GM12892 (cell line): ENCODE data around the gene GAL3ST2.
A peak's percentile ranks its signal among the peaks of the same experiment; 100 is the strongest.

Experiments used
- DNase-seq: peaks from one replicate; pipeline ENCODE4 v3.0.0; 2011; ENCODE audit not compliant: insufficient read length
- FAIRE-seq: peaks from 2 replicates; lab custom pipeline; 2011; peaks lifted over from hg19 to GRCh38; lab: Jason Lieb, UNC
- POLR2A ChIP-seq: IDR thresholded peaks from 2 replicates; pipeline ENCODE4 v1.6.1; 2011; ENCODE audit warnings: low read depth, low read length, control low read depth
- POLR2AphosphoS5 ChIP-seq: IDR thresholded peaks from 2 replicates; pipeline ENCODE4 v1.6.1; 2011; ENCODE audit warnings: low read depth, low read length, control low read depth
- TAF1 ChIP-seq: IDR thresholded peaks from 2 replicates; pipeline ENCODE4 v1.6.1; 2011; ENCODE audit warnings: low read depth, mild to moderate bottlenecking, control low read depth, low read length, borderline replicate concordance

The GAL3ST2 gene

DNA sequence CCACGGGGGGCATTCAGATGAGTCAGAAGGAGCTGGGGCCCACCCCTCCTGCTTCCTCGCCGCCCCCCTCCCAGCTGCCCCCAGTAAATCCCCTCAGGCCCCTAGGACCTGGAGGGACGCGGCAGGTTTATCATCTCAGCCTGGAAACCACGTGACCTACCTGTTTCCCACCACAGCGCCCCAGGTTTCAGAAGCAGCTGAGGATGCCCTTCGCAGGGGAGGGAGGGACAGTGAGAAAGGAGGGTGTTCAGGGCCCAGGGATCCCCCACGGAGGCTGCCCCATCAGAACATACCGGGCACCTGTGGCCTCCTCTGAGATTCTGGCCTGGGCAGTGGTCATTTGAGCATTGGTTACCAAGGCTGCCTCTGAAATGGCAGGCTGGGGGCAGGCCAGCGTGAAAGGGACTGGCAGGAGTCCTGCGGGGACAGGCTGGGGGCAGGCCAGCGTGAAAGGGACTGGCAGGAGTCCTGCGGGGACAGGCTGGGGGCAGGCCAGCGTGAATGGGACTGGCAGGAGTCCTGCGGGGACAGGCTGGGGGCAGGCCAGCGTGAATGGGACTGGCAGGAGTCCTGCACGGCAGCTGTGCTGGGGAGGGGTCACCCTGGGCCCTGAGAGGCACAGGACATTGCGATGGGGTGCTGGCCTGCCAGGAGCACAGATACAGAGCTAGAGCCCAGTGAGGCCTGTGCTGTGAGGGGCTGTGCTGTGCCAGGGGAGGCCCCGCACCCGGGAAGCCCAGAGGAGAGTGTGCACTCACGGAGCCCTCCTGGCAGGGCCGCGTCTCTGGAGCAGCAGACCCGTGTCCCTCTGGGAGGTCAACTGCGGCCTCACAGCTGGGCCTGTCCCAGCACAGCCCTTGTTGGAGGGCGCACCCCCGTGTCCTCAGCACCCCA, 33.9 kb downstream of the GAL3ST2 start:
- FAIRE-seq (no peak), DNase-seq (no peak)
- TF ChIP-seq POLR2A (no peak), TAF1 (no peak), POLR2AphosphoS5 (no peak)

DNA sequence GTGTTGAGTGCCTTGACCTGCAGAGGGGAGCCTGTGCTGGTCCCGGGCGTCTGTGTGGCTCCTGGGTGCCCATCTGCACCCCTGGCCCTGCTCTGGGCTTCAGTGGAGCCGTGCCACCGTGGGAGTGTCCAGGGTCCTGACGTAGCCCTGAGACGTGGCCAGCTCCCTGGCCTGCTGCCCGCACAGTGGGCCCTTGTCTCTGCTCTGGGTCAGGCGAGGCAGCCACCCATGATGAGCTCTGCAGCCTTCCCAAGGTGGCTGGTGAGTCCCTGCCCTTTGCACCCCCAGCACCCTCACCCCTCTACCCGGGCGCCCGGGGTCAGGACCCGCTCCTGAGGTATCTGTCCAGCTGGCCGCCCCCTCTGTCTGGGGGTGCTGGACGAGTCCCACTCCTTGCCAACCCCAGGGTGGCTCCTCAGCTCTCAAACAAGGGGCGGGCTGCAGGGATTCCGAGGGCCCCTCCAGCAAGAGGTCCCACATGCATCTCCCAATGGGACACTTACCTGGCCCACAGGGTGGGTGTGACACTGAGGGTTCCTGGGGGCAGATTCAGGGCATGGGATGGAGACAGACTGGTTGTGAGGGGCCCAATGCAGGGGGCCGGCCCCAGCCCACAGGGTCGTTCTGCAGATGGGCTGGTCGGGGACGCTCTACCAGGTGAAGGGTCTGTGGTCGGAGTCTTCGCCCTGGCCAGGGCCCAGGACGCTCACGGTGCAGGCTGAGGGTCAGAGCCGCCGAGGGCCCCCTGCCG, 34.8 kb downstream of the GAL3ST2 start:
- no peak for FAIRE-seq
- no peak for DNase-seq
- TF ChIP-seq TAF1 (no peak), POLR2AphosphoS5 (no peak), POLR2A (no peak)

DNA sequence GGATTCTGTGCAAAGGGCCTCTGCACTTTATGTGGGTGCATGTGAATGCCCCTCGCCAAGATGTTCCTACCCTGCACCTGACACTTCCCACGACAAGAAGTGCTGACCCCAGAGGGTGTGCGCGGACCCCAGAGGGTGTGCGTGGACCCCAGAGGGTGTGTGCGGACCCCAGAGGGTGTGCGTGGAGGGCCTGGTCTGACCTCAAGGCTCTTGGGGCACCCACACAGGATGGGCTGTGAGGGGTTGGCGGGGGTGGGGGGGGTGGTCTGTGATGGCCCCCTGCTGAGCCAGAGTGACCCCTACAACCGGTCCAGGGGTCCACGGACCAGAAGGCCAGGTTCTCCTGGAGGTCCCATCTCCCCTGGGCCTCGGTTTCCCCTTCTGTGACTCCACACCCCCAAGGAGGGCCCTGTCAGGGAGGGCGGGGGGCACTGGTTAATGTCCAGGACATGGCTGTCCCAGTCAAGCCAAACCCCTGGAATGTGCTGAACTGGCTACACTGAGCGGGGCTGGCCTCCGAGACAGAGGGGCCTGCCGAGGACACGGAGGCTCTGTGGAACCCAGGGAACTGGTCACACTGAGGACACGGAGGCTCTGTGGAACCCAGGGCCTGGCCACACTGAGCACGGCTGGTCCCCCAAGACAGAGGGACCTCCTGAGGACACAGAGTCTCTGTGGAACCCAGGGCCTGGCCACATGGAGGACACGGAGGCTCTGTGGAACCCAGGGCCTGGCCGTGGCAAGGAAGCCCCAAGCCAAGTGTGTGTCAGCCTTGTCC, 35.5 kb downstream of the GAL3ST2 start:
- DNase-seq (no peak), FAIRE-seq (no peak)
- TF ChIP-seq TAF1: no peak
- TF ChIP-seq POLR2A: no peak
- no peak for TF ChIP-seq POLR2AphosphoS5

DNA sequence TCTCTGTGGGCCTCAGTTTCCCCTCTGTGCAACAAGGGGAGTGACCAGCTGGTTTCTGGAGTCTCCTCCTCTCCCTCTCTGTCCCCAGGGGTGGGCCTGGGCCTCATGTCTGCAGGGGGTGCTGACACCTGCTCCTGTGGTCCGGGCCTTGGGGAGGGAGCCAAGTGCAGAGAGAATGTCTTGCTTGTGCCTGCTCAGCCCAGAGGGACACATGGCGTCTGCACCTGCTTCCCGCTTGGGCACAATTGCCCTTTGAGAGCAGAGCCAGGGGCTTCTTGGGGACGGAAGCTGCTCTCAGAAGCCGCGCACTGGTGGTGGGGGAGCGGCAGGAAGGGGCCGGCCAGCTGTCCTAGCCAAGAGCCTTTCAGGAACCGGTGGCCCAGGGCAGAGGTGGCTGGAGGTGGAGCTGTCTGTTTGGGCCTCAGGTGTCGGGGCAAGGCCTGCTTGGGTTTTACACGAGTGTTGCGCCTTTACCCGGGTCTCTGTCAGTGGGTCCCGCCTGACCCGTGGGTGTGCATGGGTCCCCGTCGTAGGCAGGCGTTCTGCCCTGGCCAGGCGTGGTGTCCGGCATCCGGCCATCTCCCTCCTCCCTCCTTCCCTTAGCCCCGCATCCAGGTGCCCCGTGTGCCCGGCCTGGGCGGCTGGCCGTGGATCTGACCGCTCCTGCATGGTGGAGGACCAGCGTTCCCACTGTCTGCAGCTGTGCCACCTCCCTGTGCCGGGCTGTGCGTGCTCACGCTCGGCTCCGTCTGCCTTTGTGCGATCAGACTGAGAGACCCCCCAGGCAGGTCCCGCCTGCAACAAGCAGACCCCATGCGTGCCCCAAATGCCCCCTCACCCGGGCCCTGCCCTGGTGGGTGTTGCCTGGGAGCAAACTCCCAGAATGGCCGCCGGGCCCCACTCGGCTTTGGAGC, 36.4 kb downstream of the GAL3ST2 start:
- DNase-seq: peak; percentile 38
- TF ChIP-seq POLR2AphosphoS5 (no peak), TAF1 (no peak), POLR2A (no peak)
- no peak for FAIRE-seq

DNA sequence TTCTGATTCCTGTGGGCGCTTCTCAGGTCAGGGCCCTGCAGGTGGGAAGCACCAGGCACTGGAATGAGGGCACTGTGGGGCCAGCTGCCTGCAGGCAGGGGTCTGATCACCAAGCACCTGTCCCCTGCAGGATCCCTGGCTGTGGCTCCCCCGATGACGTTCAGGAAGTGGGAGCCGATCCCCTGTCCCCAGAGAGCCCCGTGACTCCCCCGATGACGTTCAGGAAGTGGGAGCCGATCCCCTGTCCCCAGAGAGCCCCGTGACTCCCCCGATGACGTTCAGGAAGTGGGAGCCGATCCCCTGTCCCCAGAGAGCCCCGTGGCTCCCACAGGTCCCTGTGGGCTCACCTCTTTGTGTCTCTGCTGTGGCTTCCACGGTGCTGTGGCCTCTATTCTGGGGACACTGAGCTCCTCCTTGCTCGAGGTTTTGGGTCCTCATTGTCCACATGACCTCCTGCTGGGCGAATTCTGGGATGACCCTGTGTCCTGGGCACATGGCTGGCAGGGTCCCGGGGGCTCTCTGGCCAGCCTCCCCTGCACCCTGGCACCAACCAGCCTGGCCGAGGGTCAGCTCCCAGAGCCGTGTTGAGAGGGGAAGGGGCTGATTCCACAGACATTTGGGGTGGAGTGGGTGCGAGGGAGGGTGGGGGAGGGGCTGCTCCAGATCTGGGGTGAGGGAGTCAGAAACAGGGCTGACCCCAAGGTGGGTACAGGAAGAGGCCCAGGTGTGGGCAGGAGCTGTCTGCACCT, 37.2 kb downstream of the GAL3ST2 start:
- TF ChIP-seq POLR2A (no peak), TAF1 (no peak), POLR2AphosphoS5 (no peak)
- no peak for FAIRE-seq
- DNase-seq: peak; percentile 32

DNA sequence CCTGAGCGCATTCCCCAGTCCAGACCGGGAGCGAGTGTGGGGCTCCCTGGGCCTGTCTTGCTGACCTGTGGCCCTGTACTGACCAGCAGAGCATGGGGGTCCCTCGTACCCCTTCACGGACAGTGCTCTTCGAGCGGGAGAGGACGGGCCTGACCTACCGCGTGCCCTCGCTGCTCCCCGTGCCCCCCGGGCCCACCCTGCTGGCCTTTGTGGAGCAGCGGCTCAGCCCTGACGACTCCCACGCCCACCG, 37.7 kb downstream of the GAL3ST2 start:
- no peak for TF ChIP-seq POLR2AphosphoS5
- TF ChIP-seq TAF1: no peak
- TF ChIP-seq POLR2A: no peak
- FAIRE-seq (no peak), DNase-seq (peak; percentile 23)

DNA sequence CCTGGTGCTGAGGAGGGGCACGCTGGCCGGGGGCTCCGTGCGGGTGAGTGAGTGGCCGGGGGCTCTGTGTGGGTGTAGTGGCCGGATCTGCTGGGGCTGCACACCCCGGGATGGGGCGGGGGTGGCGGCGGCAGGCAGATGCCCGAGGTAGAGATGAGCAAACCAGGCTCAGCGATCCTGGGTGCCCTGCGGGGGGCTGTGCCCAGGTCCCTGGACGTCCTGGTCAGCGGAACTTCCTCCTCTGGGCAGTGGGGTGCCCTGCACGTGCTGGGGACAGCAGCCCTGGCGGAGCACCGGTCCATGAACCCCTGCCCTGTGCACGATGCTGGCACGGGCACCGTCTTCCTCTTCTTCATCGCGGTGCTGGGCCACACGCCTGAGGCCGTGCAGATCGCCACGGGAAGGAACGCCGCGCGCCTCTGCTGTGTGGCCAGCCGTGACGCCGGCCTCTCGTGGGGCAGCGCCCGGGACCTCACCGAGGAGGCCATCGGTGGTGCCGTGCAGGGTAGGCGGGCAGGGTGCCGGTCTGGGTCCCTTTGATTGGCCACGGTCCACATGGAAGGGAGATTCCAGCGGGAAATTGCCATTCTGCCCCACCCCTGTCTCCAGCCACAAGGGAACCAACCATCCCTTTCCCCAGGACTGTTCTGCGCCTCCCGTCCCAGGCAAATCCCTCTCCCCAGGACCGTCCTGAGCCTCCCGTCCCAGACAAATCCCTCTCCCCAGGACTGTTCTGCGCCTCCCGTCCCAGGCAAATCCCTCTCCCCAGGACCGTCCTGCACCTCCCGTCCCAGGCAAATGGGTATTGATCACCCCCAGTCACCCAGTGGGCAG, 38.2 kb downstream of the GAL3ST2 start:
- TF ChIP-seq TAF1: no peak
- TF ChIP-seq POLR2A: no peak
- TF ChIP-seq POLR2AphosphoS5: no peak
- FAIRE-seq (no peak), DNase-seq (no peak)

DNA sequence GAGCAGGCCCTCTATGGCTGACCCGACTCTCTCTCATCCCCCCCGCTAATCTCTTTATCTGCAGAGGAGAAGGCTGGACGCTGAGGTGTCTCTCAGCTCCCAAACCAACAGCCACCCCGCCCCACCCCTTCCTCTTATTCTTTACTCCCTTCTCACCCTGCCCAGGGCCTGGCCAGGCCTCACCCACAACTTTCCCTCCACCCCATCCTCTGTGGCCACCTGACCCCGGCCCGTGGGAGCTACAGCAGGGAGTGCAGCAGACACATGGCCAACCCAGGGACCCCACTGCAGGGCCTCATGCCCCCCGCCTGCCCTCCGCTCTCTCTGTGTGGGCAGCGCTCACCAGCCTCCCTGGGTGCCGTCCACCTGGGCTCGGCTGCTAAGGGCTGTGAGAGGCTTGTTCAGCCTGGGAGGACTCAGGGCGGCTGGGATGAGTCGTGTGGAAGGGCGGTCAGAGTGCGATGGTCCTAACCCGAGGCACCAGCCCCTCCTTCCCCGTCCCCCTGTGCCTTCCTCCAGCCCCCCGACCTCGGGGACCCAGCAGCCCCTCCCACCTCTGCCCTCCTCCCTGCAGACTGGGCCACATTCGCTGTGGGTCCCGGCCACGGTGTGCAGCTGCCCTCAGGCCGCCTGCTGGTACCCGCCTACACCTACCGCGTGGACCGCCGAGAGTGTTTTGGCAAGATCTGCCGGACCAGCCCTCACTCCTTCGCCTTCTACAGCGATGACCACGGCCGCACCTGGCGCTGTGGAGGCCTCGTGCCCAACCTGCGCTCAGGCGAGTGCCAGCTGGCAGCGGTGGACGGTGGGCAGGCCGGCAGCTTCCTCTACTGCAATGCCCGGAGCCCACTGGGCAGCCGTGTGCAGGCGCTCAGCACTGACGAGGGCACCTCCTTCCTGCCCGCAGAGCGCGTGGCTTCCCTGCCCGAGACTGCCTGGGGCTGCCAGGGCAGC, 39.1 kb downstream of the GAL3ST2 start:
- DNase-seq: peak; percentile 20
- no peak for FAIRE-seq

More for the DNA sequence above, 39.1 kb downstream of the GAL3ST2 start:
- TF ChIP-seq POLR2AphosphoS5: no peak
- no peak for TF ChIP-seq TAF1
- no peak for TF ChIP-seq POLR2A
